Upper lobe of left lung (tissue), 6 donors: ENCODE measurements around the gene SCRT2. TPM values are rescaled to one million over a fixed set of nuclear protein-coding genes. Genes with fewer than 3 reads are reported as not detected.

Experiments used
- ATAC-seq, 2 donors: fragments of 200-7000 bp; cut with Tn5 transposase; one replicate each; pipeline ENCODE4 v1.9.1; 2022; ENCODE audit warnings: mild to moderate bottlenecking in 2 of 2, moderate library complexity in 2 of 2; ENCODE audit not compliant: low FRiP score in 2 of 2
- DNase-seq, 2 donors: peaks; one replicate each; pipeline ENCODE4 v3.0.0-alpha.2; 2019 to 2020
- H3K27ac ChIP-seq, 4 donors: fragments of 200-600 bp; sonication (generic); one replicate each; pipeline ENCODE4 v1.5.1; 2016 to 2019
- H3K27me3 ChIP-seq, 4 donors: fragments of 200-600 bp; sonication (generic); one replicate each; pipeline ENCODE4 v1.5.1; 2017 to 2019
- H3K36me3 ChIP-seq, 4 donors: fragments of 200-600 bp; sonication (generic); one replicate each; pipeline ENCODE4 v1.5.1; 2016 to 2019
- H3K4me1 ChIP-seq, 4 donors: fragments of 200-600 bp; sonication (generic); one replicate each; pipeline ENCODE4 v1.5.1; 2018 to 2019
- H3K4me3 ChIP-seq, 4 donors: fragments of 200-600 bp; sonication (generic); one replicate each; pipeline ENCODE4 v1.5.1; 2017 to 2019; ENCODE audit warnings: mild to moderate bottlenecking in 2 of 4, moderate library complexity in 1 of 4
- H3K9me3 ChIP-seq, 4 donors: fragments of 200-600 bp; sonication (generic); one replicate each; pipeline ENCODE4 v1.5.1; 2018 to 2019
- EP300 ChIP-seq, 4 donors: sonication (generic); formaldehyde crosslinking; IDR thresholded peaks; one replicate each; pipeline ENCODE4 v1.5.1; 2017; ENCODE audit warnings: antibody characterized with exemption in 4 of 4, control low read depth in 2 of 4
- POLR2A ChIP-seq, 4 donors: fragments of 450-650 bp; IDR thresholded peaks; one replicate each; pipeline ENCODE4 v1.5.1; 2016 to 2017; ENCODE audit warnings: antibody characterized with exemption in 4 of 4, mild to moderate bottlenecking in 2 of 4
- POLR2AphosphoS5 ChIP-seq, 2 donors: sonication (generic); formaldehyde crosslinking; IDR thresholded peaks; one replicate each; pipeline ENCODE4 v1.5.1; 2017; ENCODE audit warnings: antibody characterized with exemption in 2 of 2
- WGBS, 2 donors: methylation state at CpG; one replicate each; pipeline ENCODE4 v1.1.5; 2017 to 2018; 5-methylcytosine and 5-hydroxymethylcytosine counted together
- total RNA-seq, 6 donors: library from RNA; depleted of rRNA in 4 of 6; stranded (reverse); fragments of >200 nt in 4 of 6; gene quantifications; one replicate each; pipeline versions ENCODE4 v1.1.0 to v1.2.1, GENCODE V29; 2016 to 2021
- TF ChIP-seq, protein P1 (sequence below), 6 experiments: fragments of 450-650 bp in 4 of 6; fragments of 200-600 bp in 2 of 6; sonication (generic) in 2 of 6; IDR thresholded peaks; one replicate each; pipeline ENCODE4 v1.5.1; 2016 to 2019; ENCODE audit warnings: antibody characterized with exemption in 6 of 6
- donor health status: DM: no; HTN: no; CAD: no; lungs with moderate emphysema.
- donor health status: DM: no; HTN: yes; CAD: no; lungs with severe emphysema.

Gene SCRT2
- total RNA-seq, 6 donors from 2014 or later: not detected

DNA sequence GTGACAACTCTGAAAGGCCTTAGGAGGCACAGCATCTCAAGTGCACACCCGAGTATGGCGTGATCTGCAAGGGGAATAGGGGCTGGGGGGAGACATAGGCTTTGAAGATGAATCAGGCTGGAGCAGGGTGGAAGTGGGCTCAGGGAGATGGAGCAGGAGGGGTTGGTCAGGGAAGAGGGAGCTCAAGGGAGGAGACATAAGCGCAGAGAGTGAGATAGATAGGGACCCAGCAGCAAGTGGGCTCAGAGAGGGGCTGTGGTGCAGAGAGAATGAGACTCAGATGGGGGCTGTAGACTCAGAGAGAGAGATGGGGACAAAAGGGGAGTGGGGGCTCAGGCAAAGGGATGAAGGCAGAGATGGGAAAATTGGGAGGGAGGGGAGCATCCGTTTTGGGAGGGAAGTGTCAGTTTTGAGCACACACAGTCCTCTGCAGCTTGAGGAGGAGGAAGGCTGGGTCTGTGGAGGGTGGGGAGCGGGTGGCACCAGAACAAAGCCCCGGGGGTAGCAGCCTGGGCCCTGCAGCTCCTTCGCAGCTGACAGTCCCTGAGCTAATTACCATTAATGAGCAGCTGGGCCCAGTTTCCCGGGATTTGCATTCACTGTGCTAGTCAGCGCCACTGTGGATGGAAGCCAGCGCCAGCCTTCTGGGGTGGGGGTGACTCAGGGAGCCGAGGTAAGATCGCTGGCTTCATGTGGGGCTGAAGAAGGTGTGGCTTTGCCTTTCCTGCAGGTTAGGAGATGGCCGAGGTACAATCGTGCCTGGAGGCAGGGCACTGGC, 41.3 kb downstream of the SCRT2 start:
- H3K9me3 ChIP-seq: no peaks in the 10 kb centered on the region
- no peak overlapping the region for H3K4me3 ChIP-seq
- H3K4me1 ChIP-seq: no peaks in the 10 kb centered on the region
- no peak overlapping the region for H3K27ac ChIP-seq
- TF ChIP-seq POLR2A (IDR thresholded peaks at IDR 0.05) (no peak), POLR2AphosphoS5 (IDR thresholded peaks at IDR 0.05) (no peak), EP300 (IDR thresholded peaks at IDR 0.05) (no peak)
- TF ChIP-seq, protein P1, sequence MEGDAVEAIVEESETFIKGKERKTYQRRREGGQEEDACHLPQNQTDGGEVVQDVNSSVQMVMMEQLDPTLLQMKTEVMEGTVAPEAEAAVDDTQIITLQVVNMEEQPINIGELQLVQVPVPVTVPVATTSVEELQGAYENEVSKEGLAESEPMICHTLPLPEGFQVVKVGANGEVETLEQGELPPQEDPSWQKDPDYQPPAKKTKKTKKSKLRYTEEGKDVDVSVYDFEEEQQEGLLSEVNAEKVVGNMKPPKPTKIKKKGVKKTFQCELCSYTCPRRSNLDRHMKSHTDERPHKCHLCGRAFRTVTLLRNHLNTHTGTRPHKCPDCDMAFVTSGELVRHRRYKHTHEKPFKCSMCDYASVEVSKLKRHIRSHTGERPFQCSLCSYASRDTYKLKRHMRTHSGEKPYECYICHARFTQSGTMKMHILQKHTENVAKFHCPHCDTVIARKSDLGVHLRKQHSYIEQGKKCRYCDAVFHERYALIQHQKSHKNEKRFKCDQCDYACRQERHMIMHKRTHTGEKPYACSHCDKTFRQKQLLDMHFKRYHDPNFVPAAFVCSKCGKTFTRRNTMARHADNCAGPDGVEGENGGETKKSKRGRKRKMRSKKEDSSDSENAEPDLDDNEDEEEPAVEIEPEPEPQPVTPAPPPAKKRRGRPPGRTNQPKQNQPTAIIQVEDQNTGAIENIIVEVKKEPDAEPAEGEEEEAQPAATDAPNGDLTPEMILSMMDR (IDR thresholded peaks at IDR 0.05): no peak
- no peaks in the 10 kb centered on the region for H3K36me3 ChIP-seq
- H3K27me3 ChIP-seq: no peaks in the 10 kb centered on the region
- peak in 1 of 2 donors; percentile 14 for ATAC-seq
- peak in 1 of 2 donors; percentile 40 for DNase-seq
- WGBS, 2 donors: 62 to 70% methylated on average over 11 to 14 of the region's 14 CpGs

DNA sequence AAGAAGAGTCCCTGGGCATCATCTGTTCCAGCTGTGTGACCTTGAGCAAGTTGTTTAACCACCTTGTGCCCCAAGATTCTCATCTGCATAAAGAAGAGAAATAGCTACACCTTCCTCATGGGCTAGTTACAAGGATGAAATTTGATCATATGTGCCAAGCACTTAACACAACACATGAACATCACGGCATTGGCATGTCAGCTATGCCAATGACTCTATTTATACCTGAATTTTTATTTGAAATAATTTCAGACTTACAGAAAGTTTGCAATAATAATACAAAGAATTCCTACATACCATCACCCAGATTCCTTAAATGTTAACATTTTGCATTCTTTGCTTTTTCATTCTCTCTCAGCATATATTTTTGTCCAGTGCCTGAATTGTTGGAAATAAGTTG, 44.5 kb downstream of the SCRT2 start:
- Histone ChIP-seq H3K36me3 (no peaks in the 10 kb centered on the region), H3K4me3 (no peak overlapping the region), H3K4me1 (no peaks in the 10 kb centered on the region), H3K9me3 (no peaks in the 10 kb centered on the region), H3K27ac (no peak overlapping the region), H3K27me3 (no peaks in the 10 kb centered on the region)
- ATAC-seq: no peak
- WGBS, 2 donors: 57 to 70% methylated on average over 1 of the region's 1 CpG
- no peak for DNase-seq
- TF ChIP-seq, protein P1 (IDR thresholded peaks at IDR 0.05): no peak
- TF ChIP-seq EP300 (IDR thresholded peaks at IDR 0.05): no peak

DNA sequence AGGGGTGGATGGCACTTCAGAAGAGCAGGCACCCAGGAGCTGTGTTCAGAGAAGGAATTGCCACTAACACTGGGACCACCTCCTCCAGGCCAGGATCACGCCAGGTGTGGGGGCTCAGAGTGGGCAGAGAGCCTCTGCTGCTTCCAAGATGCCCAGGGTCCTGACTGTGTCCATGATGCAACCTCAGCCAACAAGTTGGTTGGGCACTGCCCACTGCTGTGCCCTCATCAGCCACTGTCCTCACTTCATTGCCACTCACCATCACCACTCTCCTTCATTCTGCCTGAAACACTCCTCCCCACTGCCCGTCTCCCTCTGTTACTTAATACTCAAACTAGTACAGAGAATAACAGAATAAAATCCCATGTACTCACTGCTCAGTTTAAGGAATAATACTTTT, 49.0 kb downstream of the SCRT2 start:
- Histone ChIP-seq H3K27me3 (no peaks in the 10 kb centered on the region), H3K9me3 (no peaks in the 10 kb centered on the region), H3K36me3 (no peaks in the 10 kb centered on the region), H3K4me3 (no peak overlapping the region), H3K27ac (no peak overlapping the region), H3K4me1 (no peaks in the 10 kb centered on the region)
- ATAC-seq (peak in 1 of 2 donors; percentile 28), DNase-seq (no peak)
- TF ChIP-seq EP300 (IDR thresholded peaks at IDR 0.05): no peak
- TF ChIP-seq POLR2A (IDR thresholded peaks at IDR 0.05): no peak
- TF ChIP-seq, protein P1 (IDR thresholded peaks at IDR 0.05): no peak
- TF ChIP-seq POLR2AphosphoS5 (IDR thresholded peaks at IDR 0.05): no peak
- 84 to 89% methylated on average over 2 of the region's 2 CpGs for WGBS, 2 donors

DNA sequence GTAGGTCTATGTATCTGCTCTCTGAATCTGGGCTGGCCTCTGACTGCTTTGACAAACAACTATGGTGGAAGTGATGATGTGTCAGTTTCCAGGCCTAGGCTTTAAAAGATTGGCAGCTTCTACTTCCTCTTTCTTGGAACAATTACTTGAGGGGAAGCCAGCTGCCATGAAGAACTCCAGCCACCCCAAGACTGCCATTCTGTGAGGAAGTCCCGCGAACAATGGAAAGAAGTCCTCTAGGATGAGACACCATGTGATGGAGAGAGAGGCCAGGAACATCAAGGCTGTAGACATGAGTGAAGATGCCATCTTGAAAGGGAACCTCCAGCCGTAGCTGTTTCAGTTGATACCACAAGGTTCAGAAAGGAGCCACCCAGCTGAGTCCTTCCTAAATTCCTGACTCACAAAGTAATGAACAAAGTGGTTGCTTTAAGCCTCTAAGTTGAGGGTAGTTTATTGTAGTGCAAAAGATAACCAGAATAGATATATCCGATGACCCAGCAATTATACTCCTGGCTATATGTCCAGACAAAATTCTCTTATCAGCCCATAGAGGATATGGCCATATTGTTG, 50.2 kb downstream of the SCRT2 start:
- no peak for ATAC-seq
- H3K36me3 ChIP-seq: no peaks in the 10 kb centered on the region
- 67 to 76% methylated on average over 4 of the region's 4 CpGs for WGBS, 2 donors
- H3K9me3 ChIP-seq: no peaks in the 10 kb centered on the region
- DNase-seq: no peak
- no peak overlapping the region for H3K4me3 ChIP-seq
- TF ChIP-seq POLR2AphosphoS5 (IDR thresholded peaks at IDR 0.05) (no peak), POLR2A (IDR thresholded peaks at IDR 0.05) (no peak), EP300 (IDR thresholded peaks at IDR 0.05) (no peak)
- TF ChIP-seq, protein P1 (IDR thresholded peaks at IDR 0.05): no peak
- H3K4me1 ChIP-seq: no peaks in the 10 kb centered on the region
- H3K27ac ChIP-seq: no peak overlapping the region
- H3K27me3 ChIP-seq: no peaks in the 10 kb centered on the region

DNA sequence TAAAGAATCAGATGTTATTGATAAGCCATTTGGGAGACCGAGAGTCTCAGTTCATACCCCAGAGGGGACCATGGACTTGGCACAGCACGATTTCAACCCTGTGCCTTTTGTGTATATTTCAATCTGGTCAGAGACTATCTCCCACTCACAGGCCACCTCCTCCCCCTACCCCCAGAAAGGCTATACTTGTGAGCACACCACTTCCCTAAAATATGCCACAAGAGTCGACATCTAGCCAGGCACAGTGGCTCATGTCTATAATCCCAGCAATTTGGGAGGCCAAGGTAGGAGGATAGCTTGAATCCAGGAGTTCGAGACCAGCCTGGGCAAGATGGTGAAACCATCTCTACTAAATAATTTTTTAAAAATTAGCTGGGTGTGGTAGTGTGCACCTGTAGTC, 51.9 kb downstream of the SCRT2 start:
- WGBS, 2 donors: 63 to 68% methylated on average over 3 to 4 of the region's 4 CpGs
- no peaks in the 10 kb centered on the region for H3K27me3 ChIP-seq
- H3K4me1 ChIP-seq: no peaks in the 10 kb centered on the region
- no peak for ATAC-seq
- H3K9me3 ChIP-seq: no peaks in the 10 kb centered on the region
- TF ChIP-seq, protein P1 (IDR thresholded peaks at IDR 0.05): no peak
- TF ChIP-seq POLR2AphosphoS5 (IDR thresholded peaks at IDR 0.05) (no peak), POLR2A (IDR thresholded peaks at IDR 0.05) (no peak), EP300 (IDR thresholded peaks at IDR 0.05) (no peak)
- H3K36me3 ChIP-seq: no peaks in the 10 kb centered on the region
- H3K4me3 ChIP-seq: no peak overlapping the region
- no peak for DNase-seq
- H3K27ac ChIP-seq: no peak overlapping the region
